GM15510 (cell line): Measurements from ENCODE around the gene ROR2.

ENCODE experiments used
- POLR2A ChIP-seq: IDR thresholded peaks from 3 replicates; pipeline ENCODE4 v1.6.1; 2011; ENCODE audit warnings: borderline replicate concordance; ENCODE audit not compliant: insufficient read length; ENCODE audit errors: extremely low read depth

The ROR2 gene

GRCh38 chr9:91530829-91531228 lies 419.2 kb downstream of the ROR2 start:
- TF ChIP-seq POLR2A, result no peak

- TF ChIP-seq POLR2A, result no peak
Observed at GRCh38 chr9:91522481-91522880, 427.5 kb downstream of the ROR2 start.

GRCh38 chr9:91519520-91520277 lies 430.3 kb downstream of the ROR2 start:
- TF ChIP-seq POLR2A, result no peak

- TF ChIP-seq POLR2A, result no peak
Observed at GRCh38 chr9:91518462-91518861, 431.6 kb downstream of the ROR2 start.

- TF ChIP-seq POLR2A, result no peak
Observed at GRCh38 chr9:91517801-91518200, 432.2 kb downstream of the ROR2 start.

- no peak for TF ChIP-seq POLR2A
Observed at GRCh38 chr9:91516777-91517176, 433.3 kb downstream of the ROR2 start.

- TF ChIP-seq POLR2A, result no peak
Observed at GRCh38 chr9:91516081-91516480, 433.9 kb downstream of the ROR2 start.

- TF ChIP-seq POLR2A, result no peak
Observed at GRCh38 chr9:91515074-91515687, 434.8 kb downstream of the ROR2 start.
